Measurements from ENCODE around the gene PRIMPOL. TPM values are rescaled to one million over a fixed set of nuclear protein-coding genes. Genes with fewer than 3 reads are reported as not detected.

Gene PRIMPOL
- total RNA-seq, 1 experiment from 2014 or later, result 8.3 TPM

DNA sequence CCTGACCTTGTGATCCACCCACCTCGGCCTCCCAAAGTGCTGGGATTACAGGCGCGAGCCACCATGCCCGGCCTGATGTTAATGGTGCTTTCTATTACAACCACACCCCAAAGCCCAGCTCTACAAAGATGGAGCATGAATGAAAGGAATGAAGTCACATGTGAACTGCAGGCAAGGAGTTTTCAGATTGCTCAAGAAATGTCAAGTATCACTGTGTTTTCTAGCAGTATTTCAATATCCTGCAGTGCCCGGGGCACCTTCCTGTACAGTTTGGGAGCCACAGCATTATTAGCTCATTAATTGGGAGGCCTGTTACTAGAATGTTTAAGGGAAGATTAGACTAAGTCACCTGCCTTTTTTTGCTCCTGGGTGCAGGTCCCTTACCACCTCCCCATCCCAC is 40.1 kb downstream of the PRIMPOL start:
- H3K4me3 Mint-ChIP-seq, result no peak overlapping the region
- TF ChIP-seq TP53 (CRISPR knock-in tag; IDR thresholded peaks at IDR 0.05), result no peak
- TF ChIP-seq, protein P1, sequence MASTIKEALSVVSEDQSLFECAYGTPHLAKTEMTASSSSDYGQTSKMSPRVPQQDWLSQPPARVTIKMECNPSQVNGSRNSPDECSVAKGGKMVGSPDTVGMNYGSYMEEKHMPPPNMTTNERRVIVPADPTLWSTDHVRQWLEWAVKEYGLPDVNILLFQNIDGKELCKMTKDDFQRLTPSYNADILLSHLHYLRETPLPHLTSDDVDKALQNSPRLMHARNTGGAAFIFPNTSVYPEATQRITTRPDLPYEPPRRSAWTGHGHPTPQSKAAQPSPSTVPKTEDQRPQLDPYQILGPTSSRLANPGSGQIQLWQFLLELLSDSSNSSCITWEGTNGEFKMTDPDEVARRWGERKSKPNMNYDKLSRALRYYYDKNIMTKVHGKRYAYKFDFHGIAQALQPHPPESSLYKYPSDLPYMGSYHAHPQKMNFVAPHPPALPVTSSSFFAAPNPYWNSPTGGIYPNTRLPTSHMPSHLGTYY (CRISPR knock-in tag; IDR thresholded peaks at IDR 0.05), result no peak
- TF ChIP-seq, protein P2, sequence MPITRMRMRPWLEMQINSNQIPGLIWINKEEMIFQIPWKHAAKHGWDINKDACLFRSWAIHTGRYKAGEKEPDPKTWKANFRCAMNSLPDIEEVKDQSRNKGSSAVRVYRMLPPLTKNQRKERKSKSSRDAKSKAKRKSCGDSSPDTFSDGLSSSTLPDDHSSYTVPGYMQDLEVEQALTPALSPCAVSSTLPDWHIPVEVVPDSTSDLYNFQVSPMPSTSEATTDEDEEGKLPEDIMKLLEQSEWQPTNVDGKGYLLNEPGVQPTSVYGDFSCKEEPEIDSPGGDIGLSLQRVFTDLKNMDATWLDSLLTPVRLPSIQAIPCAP (CRISPR knock-in tag; IDR thresholded peaks at IDR 0.05), result no peak
- no peak for TF ChIP-seq PRRX2 (CRISPR knock-in tag; IDR thresholded peaks at IDR 0.05)
- TF ChIP-seq GABPB1 (CRISPR knock-in tag; IDR thresholded peaks at IDR 0.05), result no peak
- TF ChIP-seq SMAD4 (CRISPR knock-in tag; IDR thresholded peaks at IDR 0.05), result no peak
- no peak for TF ChIP-seq EMX1 (CRISPR knock-in tag; IDR thresholded peaks at IDR 0.05)
- no peak for TF ChIP-seq ELF4 (CRISPR knock-in tag; IDR thresholded peaks at IDR 0.05; ENCODE audit: low read depth)
- no peak for TF ChIP-seq ZNF138 (CRISPR knock-in tag; conservative IDR thresholded peaks at IDR 0.05)
- no peak for TF ChIP-seq ZNF263 (CRISPR knock-in tag; IDR thresholded peaks at IDR 0.05; ENCODE audit: low read depth)
- no peak for TF ChIP-seq NR2C2 (CRISPR knock-in tag; IDR thresholded peaks at IDR 0.05)
- TF ChIP-seq, protein P3, sequence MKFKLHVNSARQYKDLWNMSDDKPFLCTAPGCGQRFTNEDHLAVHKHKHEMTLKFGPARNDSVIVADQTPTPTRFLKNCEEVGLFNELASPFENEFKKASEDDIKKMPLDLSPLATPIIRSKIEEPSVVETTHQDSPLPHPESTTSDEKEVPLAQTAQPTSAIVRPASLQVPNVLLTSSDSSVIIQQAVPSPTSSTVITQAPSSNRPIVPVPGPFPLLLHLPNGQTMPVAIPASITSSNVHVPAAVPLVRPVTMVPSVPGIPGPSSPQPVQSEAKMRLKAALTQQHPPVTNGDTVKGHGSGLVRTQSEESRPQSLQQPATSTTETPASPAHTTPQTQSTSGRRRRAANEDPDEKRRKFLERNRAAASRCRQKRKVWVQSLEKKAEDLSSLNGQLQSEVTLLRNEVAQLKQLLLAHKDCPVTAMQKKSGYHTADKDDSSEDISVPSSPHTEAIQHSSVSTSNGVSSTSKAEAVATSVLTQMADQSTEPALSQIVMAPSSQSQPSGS (CRISPR knock-in tag; IDR thresholded peaks at IDR 0.05; ENCODE audit: borderline replicate concordance, low read depth), result no peak
- TF ChIP-seq, protein P4, sequence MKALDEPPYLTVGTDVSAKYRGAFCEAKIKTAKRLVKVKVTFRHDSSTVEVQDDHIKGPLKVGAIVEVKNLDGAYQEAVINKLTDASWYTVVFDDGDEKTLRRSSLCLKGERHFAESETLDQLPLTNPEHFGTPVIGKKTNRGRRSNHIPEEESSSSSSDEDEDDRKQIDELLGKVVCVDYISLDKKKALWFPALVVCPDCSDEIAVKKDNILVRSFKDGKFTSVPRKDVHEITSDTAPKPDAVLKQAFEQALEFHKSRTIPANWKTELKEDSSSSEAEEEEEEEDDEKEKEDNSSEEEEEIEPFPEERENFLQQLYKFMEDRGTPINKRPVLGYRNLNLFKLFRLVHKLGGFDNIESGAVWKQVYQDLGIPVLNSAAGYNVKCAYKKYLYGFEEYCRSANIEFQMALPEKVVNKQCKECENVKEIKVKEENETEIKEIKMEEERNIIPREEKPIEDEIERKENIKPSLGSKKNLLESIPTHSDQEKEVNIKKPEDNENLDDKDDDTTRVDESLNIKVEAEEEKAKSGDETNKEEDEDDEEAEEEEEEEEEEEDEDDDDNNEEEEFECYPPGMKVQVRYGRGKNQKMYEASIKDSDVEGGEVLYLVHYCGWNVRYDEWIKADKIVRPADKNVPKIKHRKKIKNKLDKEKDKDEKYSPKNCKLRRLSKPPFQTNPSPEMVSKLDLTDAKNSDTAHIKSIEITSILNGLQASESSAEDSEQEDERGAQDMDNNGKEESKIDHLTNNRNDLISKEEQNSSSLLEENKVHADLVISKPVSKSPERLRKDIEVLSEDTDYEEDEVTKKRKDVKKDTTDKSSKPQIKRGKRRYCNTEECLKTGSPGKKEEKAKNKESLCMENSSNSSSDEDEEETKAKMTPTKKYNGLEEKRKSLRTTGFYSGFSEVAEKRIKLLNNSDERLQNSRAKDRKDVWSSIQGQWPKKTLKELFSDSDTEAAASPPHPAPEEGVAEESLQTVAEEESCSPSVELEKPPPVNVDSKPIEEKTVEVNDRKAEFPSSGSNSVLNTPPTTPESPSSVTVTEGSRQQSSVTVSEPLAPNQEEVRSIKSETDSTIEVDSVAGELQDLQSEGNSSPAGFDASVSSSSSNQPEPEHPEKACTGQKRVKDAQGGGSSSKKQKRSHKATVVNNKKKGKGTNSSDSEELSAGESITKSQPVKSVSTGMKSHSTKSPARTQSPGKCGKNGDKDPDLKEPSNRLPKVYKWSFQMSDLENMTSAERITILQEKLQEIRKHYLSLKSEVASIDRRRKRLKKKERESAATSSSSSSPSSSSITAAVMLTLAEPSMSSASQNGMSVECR (CRISPR knock-in tag; IDR thresholded peaks at IDR 0.05; ENCODE audit: borderline replicate concordance), result no peak
- TF ChIP-seq, protein P5, sequence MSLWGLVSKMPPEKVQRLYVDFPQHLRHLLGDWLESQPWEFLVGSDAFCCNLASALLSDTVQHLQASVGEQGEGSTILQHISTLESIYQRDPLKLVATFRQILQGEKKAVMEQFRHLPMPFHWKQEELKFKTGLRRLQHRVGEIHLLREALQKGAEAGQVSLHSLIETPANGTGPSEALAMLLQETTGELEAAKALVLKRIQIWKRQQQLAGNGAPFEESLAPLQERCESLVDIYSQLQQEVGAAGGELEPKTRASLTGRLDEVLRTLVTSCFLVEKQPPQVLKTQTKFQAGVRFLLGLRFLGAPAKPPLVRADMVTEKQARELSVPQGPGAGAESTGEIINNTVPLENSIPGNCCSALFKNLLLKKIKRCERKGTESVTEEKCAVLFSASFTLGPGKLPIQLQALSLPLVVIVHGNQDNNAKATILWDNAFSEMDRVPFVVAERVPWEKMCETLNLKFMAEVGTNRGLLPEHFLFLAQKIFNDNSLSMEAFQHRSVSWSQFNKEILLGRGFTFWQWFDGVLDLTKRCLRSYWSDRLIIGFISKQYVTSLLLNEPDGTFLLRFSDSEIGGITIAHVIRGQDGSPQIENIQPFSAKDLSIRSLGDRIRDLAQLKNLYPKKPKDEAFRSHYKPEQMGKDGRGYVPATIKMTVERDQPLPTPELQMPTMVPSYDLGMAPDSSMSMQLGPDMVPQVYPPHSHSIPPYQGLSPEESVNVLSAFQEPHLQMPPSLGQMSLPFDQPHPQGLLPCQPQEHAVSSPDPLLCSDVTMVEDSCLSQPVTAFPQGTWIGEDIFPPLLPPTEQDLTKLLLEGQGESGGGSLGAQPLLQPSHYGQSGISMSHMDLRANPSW (CRISPR knock-in tag; conservative IDR thresholded peaks at IDR 0.05; ENCODE audit: low read depth), result no peak
- TF ChIP-seq, protein P6, sequence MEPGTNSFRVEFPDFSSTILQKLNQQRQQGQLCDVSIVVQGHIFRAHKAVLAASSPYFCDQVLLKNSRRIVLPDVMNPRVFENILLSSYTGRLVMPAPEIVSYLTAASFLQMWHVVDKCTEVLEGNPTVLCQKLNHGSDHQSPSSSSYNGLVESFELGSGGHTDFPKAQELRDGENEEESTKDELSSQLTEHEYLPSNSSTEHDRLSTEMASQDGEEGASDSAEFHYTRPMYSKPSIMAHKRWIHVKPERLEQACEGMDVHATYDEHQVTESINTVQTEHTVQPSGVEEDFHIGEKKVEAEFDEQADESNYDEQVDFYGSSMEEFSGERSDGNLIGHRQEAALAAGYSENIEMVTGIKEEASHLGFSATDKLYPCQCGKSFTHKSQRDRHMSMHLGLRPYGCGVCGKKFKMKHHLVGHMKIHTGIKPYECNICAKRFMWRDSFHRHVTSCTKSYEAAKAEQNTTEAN (CRISPR knock-in tag; IDR thresholded peaks at IDR 0.05), result no peak
- TF ChIP-seq HMGA2 (CRISPR knock-in tag; IDR thresholded peaks at IDR 0.05), result no peak
- TF ChIP-seq, protein P7, sequence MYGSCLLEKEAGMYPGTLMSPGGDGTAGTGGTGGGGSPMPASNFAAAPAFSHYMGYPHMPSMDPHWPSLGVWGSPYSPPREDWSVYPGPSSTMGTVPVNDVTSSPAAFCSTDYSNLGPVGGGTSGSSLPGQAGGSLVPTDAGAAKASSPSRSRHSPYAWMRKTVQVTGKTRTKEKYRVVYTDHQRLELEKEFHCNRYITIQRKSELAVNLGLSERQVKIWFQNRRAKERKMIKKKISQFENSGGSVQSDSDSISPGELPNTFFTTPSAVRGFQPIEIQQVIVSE (CRISPR knock-in tag; IDR thresholded peaks at IDR 0.05; ENCODE audit: borderline replicate concordance), result no peak
- TF ChIP-seq ZNF232 (CRISPR knock-in tag; IDR thresholded peaks at IDR 0.05), result no peak
- TF ChIP-seq TEAD4 (CRISPR knock-in tag; IDR thresholded peaks at IDR 0.05), result no peak
- TF ChIP-seq CREB1 (CRISPR knock-in tag; IDR thresholded peaks at IDR 0.05), result no peak
- H3K4me1 Mint-ChIP-seq, result peaks cover 16% of the 10 kb centered on the region
- ChIA-PET POLR2A (interaction anchor here (1.0 kb wide), 1 partner anchor 73 kb away, joined by 3 read pairs; no protein-coding TSS in a partner anchor), CTCF (interaction anchor here (0.6 kb wide), 1 partner anchor 40 kb away, joined by 4 read pairs; the partner anchor contains the start of genes CASP3 and PRIMPOL)
- peaks cover 22% of the 10 kb centered on the region for H3K36me3 Mint-ChIP-seq
- H3K27me3 Mint-ChIP-seq (ENCODE audit: low read depth), result no peaks in the 10 kb centered on the region
- no peak for ATAC-seq
- no peaks in the 10 kb centered on the region for H3K9me3 Mint-ChIP-seq
- H3K27ac Mint-ChIP-seq, result no peak overlapping the region
- DNase-seq (ENCODE audit: low spot score), result no peak
